ENCODE results near the gene WDR37.
"Not testable (repeated sequence)": the region's sequence is repeated elsewhere in the genome, so short reads cannot be mapped to it uniquely, and the experiment has no call there.

The WDR37 gene, protein sequence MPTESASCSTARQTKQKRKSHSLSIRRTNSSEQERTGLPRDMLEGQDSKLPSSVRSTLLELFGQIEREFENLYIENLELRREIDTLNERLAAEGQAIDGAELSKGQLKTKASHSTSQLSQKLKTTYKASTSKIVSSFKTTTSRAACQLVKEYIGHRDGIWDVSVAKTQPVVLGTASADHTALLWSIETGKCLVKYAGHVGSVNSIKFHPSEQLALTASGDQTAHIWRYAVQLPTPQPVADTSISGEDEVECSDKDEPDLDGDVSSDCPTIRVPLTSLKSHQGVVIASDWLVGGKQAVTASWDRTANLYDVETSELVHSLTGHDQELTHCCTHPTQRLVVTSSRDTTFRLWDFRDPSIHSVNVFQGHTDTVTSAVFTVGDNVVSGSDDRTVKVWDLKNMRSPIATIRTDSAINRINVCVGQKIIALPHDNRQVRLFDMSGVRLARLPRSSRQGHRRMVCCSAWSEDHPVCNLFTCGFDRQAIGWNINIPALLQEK

DNA sequence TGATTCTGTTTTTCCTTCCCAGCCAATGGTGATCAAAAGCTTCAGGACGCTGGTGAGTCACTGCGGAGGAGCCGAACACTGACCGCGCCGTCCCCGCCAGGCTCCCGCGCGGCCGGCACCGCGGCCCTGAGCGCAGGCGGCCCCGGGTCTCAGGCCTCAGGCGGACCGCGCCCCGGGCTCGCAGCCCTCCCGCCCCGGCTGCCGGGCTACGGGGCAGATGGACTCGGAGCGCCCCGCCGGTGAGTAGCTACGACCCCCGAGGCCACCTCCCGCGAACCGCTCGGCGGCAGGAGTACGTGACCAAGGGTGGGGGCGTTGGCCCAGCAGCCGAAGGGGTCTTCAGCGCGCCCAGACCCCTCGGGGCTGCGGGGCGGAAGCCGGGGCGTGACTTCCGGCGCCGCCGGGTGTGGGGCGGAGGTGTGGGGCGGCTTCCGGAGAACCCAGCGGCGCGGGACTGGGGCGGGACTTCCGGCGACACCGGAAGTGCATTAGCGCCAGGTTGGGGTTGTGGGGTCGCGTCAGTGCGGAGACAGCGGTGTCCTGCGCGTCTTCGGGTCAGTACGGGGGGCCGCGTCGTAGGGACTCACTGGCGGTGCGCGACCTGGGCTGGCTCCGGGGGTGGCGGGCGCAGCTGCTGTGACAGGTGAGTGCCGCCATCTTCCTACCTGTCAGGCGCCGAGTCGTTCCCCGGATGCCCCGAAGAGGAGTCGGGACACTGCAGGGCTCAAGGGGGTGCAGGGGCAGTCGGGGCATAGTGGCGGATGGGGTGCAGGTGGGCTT is at the start of gene WDR37:
Gene WDR37 (plus strand): TSS at position 60 of the 780 bp plus-strand sequence. CDS start 15,771 bp downstream, outside the sequence.
- peak; percentile 78 for DNase-seq (ENCODE audit: low read depth)

DNA sequence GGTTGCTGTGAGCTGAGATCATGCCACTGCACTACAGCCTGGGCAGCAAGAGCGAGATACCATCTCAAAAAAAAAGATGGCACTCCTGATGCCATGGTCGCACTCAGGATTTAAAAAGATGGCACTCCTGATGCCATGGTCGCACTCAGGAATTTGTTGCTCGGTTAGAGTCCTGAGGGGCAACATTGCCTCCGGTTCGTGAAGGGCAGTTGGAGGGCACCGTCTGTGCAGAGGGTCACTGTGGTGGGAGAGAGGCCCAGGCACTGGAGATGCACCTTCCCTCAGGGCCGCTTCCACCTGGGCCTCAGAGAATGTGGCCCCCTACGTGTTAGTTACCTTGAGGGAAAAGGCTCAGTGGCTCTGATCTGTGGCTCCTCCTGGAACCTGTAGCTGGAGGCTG is 49.6 kb upstream of the WDR37 start:
- no peak for DNase-seq (ENCODE audit: low read depth)

DNA sequence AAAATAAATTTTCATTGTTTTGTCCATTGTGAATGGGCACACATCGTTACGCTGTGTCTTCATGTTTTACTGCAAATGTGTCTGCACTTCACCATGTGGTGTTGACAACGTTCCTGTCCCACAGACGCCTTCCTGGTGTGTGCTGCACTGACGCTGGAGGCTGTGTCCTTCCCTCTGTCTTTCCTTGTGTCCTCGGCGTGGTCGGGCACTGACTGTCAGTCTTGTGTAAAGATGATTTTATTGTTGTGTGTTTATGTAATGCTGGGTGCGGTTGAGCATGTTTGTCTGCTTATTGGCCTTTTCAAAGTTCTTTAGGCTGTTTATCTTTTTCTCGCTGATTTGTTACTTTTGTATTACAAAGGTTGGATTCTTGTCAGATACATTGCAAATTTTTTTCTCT is 48.6 kb upstream of the WDR37 start:
- no peak for DNase-seq (ENCODE audit: low read depth)

DNA sequence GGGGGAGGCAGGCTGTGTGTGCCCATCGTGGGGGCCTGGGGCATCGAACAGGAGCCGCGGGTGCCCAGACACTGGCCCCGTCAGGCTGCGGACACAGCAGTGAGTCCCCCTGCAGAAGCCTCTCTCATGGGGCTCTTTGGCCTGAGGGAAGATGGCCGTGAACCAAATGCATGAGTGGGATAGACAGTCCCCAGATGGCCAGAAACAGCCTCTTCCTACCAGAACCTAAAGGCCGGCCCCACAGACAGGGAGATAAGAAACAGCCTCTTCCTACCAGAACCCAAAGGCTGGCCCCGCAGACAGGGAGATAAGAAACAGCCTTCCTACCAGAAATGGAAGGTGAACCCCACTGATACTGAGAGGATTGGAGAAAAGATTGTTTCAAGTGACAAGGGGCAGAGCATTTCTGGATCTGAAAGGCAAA is 47.1 kb upstream of the WDR37 start:
- DNase-seq (ENCODE audit: low read depth): no peak

DNA sequence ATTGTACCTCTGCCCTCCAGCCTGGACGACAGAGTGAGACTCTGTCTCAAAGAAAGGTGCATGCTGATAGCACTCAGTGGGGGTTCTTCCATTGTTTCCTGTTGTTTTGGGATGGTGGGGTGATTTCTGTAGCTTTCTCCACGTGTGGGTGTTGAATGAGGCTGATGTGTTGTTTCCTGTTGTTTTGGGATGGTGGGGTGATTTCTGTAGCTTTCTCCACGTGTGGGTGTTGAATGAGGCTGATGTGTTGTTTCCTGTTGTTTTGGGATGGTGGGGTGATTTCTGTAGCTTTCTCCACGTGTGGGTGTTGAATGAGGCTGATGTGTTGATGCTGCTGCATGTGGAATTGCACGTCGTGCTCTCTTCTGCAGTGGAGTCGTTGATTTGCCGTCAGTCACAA is 46.2 kb upstream of the WDR37 start:
- not testable (repeated sequence) for DNase-seq (ENCODE audit: low read depth)

DNA sequence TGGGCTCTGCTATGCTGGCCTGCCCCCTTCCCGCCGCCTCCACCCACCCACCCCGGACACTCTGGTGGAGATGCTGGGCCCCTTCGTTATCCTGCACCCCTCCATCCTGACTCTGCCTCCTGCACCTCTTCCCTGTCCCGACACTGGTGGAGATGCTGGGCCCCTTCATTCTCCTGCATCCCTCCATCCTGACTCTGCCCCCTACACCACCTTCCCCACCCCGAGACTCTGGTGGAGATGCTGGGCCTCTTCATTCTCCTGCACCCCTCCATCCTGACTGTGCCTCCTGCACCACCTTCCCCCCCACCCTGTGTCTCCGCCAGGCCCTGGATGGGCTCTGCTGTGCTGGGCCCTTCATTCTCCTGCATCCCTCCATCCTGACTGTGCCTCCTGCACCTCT is 45.5 kb upstream of the WDR37 start:
- DNase-seq (ENCODE audit: low read depth): no peak

DNA sequence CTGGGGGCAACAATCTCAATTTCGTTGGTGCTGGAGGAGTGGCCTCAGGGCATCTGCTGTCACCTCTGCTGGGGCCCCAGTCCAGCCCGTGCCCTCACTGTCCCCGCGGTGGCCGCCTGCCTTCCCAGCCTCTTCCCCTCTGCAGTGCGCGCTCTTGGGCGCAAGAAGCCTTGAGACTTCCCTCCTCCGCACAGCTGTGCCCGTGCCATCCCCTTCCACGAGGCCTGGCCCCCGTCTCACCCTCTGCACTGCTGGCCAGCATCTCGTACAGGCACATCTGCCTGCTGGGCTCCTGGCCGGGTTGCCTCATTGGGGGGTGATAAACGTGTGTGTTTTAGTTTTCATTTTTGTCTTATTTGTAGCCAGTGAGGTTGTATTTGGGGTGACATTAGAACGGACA is 44.5 kb upstream of the WDR37 start:
- DNase-seq (ENCODE audit: low read depth): no peak

DNA sequence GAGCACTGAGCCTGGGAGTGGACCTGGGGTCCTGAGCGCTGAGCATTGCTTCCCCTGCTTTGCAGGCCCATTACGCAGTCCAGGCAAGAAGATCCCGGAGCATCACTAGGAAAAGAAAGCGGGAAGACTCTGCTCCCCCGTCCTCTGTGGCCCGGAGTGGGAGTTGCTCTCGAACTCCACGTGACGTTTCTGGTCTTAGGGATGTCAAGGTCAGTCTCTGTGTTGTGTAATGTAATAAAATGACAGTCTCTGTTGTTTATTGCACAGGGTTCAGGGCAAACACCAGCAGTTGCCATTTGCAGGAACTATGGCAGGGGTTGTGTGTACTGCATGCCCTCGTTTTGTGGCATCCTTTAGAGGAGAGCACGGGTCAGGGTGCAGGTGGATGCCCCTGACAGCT is 40.5 kb upstream of the WDR37 start:
- DNase-seq (ENCODE audit: low read depth): no peak

DNA sequence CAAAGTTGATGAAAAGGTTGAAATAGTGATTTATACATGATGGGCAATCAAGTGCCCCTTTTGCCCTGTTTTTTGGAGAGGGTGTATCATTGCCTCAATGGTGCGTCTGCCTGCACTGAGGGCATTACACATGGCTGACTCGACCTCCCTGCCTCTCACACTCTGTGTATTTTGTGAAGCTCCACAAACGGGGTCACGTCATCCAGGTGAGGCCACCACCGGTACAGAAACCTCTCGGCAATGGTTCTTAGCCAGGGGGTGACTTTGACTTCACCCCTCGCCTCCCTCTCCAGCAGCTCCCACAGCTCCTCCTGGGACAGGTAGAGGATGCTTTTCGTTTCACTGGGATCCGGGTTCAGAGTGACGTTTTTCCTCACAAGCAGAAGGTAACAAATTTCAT is 36.8 kb upstream of the WDR37 start:
- DNase-seq (ENCODE audit: low read depth): no peak

DNA sequence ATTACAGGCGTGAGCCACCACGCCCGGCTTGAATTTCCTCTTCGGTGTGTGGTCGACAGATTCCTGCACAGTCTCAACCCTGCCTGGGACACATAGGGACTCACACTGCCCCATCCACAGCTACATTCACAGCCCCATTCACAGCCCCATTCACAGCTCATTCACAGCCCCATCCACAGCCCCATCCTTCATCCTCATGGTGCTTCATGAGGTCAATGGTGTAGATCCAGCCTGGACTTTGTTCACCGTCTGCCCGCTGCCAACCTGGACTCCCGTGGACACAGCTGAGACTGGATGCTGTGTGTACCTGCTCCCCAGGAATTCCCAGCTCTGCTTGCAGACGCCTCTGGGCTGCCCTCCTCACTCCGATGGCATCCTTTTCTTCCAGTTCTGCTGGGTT is 35.7 kb upstream of the WDR37 start:
- no peak for DNase-seq (ENCODE audit: low read depth)

DNA sequence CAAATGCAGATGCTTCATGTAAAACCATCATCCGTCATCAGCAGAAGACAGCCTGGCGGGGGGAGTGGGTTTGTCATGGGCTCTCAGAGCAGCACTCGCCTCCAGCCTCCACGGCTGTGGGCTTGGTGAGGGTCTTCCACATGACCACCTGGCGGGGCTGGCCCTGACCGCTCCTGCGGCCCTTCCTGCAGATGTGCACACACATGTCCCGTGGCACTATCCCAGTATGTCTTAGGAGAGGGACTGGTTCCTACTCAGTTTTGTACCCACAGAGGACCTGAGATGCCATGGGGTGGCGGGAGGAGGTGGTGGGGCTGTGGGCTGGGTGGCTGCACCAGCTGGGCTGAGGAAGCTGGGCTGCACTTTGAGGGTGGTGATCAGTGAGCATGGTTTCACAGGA is 35.2 kb upstream of the WDR37 start:
- no peak for DNase-seq (ENCODE audit: low read depth)

DNA sequence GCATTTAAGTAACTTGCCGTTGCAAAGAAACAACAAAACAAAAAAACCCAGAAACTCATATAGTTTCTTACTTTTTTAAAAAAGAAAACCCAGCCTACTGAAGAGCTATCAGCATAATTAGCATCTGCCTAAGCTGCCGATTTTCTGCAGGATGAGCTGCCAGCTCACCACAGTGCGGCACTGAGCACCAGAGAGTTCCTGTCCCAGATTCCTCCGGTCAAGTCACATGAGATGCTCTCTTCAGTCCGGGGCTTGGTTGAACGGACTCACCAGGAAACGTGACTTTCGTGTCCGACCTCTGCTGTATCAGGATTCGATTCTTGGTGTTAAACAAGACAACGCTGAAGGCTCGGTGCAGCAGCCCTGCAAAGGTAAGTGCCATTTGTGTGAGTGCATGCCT is 33.8 kb upstream of the WDR37 start:
- DNase-seq (ENCODE audit: low read depth): no peak

DNA sequence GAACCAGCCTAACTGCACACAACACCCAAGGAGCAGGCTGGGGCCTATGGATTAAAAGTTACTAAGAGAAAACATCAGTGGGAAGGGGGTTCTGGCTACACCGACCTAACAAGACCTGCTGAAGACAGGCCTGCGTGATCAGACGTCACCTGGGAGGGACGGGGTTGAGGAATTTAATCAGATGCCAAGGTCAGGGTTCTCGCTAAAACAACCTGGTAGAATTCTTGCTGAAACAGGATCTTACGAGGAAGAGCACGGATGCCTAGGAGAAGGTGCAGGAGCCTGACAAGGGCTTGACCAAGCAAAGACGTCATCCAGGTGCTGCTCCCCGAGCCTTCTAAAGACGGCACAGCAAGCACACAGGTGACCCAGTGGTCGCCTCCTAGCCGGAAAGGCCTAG is 32.1 kb upstream of the WDR37 start:
- no peak for DNase-seq (ENCODE audit: low read depth)

DNA sequence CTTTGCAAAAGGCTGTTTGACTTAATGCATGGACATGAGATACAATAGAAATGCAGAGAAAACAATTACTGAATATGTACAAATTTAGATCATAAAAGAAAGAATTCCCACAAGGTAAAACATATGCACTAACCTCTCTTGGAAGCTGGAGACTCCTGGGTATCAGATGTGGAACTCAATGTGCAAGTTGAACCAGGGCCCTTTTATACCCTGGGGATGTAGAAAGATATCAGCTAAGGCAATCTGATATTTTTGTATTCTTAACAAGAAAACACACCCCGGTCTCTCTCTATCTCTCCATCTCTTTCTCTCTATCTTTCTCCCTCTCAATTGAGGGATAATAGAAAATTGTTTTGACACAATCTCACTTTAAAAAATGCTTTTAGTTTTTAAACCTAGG is 30.5 kb upstream of the WDR37 start, which contains the start of gene IDI2:
Gene IDI2 (minus strand): TSS at position 177 of the 400 bp plus-strand sequence. CDS start 1,136 bp downstream, outside the sequence.
- DNase-seq (ENCODE audit: low read depth): no peak

DNA sequence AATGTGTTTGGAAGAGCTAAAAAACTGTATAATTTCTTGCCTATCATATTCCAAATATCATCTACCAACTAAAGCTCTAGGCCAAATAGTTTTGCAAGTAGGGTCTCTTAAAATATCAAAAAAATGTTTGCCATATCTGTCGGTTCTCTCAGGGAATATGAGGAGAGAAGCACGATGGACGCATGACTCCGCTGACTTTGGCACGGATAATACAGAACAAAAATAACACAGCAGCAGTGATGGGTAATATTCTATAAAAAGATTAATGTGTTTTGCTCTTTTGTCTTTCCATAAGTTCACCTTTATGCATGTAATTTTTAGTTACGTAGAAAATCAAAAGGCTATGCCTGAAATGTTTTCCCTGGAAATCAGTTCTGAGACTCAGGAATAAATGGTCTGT is 29.6 kb upstream of the WDR37 start:
- DNase-seq (ENCODE audit: low read depth): no peak

DNA sequence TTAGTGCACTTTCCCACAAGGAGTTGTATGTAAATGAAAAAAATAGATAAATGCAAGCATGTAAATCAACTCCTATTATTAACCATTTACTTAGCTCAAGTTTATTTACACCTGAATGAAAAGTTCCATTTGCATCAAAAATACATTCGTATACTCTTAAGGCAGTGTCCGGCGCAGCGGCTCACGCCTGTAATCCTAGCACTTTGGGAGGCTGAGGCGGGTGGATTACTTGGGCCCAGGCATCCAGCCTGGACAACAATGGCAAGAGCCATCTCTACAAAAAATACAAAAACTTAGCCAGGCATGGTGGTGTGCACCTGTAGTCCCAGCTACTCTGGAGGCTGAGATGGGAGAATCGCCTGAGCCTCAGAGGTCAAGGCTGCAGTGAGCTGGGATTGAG is 26.3 kb upstream of the WDR37 start:
- DNase-seq (ENCODE audit: low read depth): no peak

DNA sequence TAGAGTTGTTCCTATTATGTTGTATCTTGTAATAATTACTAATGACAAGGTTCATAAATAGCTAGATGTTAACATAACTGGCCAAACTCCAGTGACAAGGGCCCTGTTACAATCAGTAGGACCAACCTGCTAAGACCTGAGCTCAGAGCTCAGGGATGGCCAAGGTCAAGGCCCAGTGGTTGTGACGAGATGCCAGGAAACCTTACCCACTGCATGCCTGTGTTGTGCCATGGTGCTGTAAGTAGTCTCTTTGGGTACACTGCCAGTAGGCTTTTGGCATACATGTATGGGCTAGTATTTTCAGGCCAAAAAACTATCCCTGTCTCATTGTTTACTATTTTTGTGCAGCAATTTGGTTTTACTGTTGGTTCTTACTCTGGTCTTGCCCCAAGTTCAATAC is 22.6 kb upstream of the WDR37 start:
- no peak for DNase-seq (ENCODE audit: low read depth)

DNA sequence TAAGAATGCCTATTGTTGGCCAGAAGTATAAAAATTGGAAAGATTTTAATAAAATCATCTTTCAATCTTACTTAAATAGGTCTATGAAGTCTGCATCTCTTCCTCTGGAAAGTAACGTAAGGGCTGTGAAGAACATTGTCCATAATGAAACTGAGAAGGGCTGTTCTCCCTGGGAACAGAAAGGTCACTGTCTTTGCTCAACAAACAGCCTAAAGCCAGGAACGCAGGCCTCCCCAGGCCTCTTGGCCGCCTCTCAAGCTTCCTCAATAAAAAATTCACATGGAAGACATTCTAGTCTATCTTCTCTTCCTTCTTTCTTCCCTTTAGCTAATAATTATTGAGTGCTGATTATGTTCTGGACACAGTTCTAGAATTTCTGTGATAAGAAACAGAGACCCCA is 21.4 kb upstream of the WDR37 start:
- DNase-seq (ENCODE audit: low read depth): no peak

DNA sequence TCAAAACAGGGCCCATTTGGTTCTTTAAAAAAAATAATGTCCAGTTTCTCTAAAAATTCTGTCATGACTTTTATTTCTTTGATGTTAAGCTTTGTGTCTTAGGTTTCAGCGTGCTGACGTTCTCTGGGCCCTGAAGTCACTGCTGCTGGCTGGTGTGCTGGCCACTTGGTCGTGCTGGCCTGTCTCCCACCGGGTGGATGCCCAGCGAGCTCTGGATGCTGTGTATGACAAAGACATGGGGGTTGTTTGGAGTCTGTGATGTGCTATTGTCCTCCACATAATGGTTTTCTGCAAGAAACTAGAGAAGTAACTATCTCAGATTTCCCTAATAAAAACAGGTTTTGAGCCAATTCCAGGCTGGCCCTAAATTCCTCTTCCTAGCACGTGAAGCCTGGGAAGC is 21.0 kb upstream of the WDR37 start:
- DNase-seq (ENCODE audit: low read depth): no peak

DNA sequence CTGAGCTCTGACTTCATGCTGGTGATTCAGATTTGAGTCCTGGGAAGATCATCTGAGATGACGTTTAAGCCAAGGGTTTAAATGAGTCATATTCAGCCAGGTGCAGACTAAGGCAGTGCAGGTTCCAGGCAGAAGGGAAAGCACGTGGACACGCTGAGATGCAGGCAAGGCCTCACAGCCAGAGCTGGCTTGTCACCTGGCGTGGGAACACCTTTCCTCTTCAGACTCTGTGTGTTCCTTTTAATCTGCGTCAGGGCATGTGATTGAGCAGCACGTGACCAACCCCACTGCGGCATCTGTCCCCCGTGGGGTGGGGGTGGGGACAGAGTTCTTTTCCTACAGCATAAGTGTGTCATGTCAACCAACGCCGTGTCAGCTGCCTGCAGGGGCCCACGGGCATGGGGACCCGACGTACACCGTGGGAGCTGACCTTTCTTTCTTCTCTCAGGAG is 19.8 kb upstream of the WDR37 start:
- no peak for DNase-seq (ENCODE audit: low read depth)

DNA sequence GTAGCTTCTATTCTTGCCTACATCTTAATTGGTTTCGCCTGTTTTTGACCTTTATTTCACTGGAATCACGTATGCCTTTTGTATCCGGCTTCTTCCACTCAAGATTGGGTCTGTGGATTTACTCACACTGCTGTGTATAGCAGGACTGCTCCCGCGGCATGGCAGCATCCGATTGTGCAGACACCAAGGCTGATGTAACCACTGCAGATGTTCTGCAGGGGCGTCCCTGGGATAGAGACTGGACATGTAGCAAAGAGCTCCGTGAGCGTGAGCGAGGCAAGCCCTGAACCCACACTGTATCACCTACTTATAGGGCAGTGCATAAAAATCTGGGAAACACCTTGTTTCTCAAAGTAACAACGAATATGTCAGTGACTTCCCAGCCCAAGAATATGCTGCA is 19.1 kb upstream of the WDR37 start:
- DNase-seq (ENCODE audit: low read depth): no peak

DNA sequence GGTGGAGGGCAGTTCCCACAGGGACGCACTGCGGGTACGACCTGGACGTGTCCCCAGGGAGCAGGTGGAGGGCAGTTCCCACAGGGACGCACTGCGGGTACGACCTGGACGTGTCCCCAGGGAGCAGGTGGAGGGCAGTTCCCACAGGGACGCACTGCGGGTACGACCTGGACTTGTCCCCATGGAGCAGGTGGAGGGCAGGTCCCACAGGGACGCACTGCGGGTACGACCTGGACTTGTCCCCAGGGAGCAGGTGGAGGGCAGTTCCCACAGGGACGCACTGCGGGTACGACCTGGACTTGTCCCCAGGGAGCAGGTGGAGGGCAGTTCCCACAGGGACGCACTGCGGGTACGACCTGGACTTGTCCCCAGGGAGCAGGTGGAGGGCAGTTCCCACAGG is 17.4 kb upstream of the WDR37 start:
- not testable (repeated sequence) for DNase-seq (ENCODE audit: low read depth)

DNA sequence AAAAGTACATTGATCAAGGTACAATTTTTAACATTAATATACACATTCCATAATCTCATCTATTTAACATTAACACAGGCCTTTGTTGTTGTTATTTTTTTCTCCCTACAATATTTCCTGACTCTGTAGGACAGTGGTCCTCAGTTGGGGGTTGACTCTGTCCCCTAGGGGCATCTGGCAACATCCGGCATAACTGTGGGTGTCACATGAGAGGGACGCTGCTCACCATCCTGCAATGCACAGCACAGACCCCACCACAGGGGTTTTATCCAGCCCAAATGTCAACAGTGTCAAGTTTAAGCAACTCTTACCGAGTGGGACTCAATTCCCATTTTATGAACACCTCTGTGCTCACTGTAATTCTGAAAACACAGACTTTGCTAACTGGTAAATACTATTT is 16.1 kb upstream of the WDR37 start:
- DNase-seq (ENCODE audit: low read depth): no peak
